GM11168 (cell line): ENCODE measurements around the gene TNRC6B.
"Not testable (repeated sequence)": the region's sequence is repeated elsewhere in the genome, so short reads cannot be mapped to it uniquely, and the experiment has no call there.

Experiments used
- in situ Hi-C: fragments of 300-500 bp; cut with MboI; formaldehyde crosslinking; loops from one replicate; pipeline ENCODE4 v1.12.0; 2022; ENCODE audit warnings: low sequenced_read_pairs; ENCODE audit not compliant: unreplicated experiment

TNRC6B gene

GRCh38 chr22:40271440-40271839 lies 93.7 kb downstream of the TNRC6B start:
- in situ Hi-C loops, result no loop called here

- in situ Hi-C loops, result no loop called here
Observed at GRCh38 chr22:40273319-40273718, 95.6 kb downstream of the TNRC6B start.

DNA sequence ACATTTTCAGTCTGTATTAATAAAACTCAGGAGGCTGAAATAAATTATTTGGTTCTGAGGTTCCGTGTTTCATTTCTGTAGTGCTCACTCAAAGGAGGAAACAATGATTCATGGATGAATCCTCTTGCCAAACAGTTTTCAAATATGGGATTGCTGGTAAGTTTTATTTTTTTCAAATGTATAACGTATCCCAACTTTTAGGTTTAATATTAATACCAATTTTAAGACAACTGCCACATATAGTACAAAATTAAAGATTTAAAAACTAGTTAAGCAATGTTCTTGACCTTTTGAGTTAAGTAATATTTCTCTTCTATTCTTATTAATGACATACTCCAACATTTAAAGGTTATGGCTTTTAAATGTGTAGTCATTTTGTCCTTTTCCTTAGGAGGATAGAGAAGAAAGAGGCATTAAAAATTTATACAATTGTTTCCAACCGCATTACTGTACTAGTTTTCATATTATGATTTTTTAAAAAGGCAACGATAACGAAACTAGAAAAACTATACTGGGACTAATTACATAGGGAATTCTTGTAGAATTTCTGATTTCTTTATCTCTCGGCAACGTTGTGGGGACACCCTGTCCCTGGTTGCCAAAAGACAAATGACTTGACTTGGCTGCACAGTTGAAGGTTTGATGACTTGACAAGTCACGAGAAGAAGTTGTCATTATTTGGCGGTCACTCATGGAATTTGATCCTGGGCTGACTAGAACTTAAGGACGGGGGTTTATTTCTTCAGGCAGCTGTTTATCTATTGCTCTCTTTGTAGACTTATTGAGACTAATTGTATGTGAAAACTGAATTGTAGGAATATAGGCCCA lies 99.5 kb downstream of the TNRC6B start:
- in situ Hi-C loops, result no loop called here

- in situ Hi-C loops, result no loop called here
Observed at GRCh38 chr22:40279017-40279416, 101.3 kb downstream of the TNRC6B start.

DNA sequence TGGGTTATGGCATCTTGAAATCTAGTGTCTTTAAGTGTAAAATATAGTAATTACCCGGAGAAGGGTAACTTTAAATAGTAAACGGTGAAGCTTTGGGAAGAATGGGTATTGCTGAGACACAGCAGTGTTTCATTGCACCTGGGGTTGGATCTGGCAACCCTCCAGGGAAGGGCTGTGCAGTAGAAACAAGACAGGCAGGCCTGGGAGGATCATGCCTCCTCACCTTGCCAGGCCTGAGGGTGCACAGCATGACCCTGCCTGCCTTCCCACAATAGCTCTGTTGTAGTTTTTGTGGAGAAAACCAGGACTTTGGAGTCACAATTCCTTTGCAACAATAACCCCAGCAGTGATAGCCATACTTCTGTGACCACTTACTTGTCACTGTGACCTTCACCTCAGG lies 104.0 kb downstream of the TNRC6B start:
- in situ Hi-C loops, result no loop called here

DNA sequence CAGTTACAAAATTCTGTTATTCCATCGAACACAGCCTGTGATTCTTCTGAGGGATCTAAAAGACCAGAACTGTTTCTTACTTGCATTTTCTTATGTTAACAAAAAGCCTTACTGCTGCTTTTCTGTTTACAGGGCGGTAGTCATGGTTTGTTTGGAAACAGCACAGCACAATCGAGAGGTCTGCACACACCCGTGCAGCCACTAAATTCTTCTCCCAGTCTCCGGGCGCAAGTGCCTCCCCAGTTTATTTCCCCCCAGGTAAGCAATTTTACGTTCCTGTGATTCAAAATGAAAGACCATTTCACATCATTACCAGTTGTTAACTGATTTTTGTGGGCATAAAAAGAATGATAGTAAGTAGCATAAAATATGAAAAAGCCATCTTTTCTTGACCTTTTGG lies 107.8 kb downstream of the TNRC6B start:
- in situ Hi-C loops, result no loop called here

DNA sequence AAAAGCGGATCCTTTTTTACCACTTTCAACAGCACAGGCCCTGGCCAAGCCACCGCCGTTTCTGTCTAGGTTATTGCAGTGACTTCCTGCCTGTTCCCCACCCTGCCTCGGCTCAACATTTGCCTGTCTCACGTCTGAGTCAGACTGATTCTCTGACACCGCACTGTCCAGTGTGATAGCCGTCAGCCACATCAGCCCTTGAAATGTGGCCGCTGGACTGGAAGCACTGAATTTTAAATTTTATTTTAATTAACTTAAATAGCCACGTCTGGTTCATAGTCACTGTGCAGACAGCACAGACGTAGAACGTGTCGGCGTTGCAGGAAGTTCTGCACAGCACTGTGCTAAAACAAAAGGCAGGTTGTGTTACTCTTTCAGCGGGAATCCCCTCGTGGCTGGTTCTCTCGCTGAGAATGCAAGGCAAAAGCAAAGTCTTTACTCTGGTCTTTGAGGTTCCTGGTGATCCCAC lies 112.3 kb downstream of the TNRC6B start:
- in situ Hi-C loops, result no loop called here

DNA sequence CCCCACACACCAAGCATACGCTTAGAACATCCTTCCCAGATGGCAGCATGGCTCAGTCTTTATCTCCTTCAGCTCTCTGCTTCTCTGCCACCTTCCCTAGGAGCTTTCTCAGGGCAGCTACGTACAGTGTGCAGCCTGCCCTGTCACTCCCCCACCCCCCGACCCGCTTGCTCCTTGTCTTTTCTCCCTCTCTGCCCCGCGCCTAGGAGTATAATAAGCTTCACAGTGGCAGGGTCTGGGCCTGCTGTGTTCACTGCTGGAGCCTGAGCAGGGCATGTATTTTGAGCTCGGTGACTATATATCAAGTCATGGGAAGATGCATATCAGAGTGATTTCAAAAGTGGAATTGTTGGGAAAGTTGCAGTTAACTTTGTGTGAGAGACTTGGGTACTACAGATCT lies 112.8 kb downstream of the TNRC6B start:
- in situ Hi-C loops, result no loop called here

DNA sequence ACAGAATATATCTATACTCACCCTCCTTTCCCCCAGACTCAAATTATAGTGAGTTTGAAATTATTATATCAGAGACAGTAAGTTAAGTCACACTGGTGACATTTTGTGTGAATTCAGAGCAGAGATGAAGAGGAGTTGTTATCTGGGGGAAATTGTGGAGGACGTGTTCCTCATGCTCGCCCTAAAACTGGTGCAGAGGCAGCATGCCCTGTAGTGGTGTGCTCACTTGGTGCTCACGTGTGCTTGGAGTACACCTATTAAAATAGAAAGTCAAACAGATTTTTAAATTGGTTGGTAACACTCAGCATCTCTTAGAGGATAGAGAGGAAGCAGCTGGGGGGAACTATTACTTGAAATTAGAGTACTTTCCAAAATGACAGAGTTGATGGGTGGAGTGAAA lies 117.0 kb downstream of the TNRC6B start:
- in situ Hi-C loops, result no loop called here

DNA sequence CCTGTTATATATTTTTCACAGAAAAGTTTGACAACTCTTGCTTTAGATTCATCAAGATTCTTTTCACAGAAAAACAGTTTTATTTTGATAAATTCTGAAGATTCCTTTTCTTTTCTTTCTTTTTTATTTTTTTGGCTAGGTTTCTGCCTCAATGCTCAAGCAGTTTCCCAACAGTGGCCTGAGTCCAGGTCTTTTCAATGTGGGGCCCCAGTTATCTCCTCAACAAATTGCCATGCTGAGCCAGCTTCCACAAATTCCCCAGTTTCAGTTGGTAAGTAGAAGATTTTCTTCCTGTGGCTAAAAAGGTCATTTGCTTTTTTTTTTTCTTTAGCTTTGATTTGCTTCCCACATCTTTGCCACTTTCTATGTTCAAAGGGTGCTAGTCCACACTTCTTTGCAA lies 122.6 kb downstream of the TNRC6B start:
- in situ Hi-C loops, result no loop called here

GRCh38 chr22:40300884-40301672 lies 123.4 kb downstream of the TNRC6B start:
- in situ Hi-C loops, result no loop called here

GRCh38 chr22:40302149-40302548 lies 124.4 kb downstream of the TNRC6B start:
- in situ Hi-C loops, result no loop called here

DNA sequence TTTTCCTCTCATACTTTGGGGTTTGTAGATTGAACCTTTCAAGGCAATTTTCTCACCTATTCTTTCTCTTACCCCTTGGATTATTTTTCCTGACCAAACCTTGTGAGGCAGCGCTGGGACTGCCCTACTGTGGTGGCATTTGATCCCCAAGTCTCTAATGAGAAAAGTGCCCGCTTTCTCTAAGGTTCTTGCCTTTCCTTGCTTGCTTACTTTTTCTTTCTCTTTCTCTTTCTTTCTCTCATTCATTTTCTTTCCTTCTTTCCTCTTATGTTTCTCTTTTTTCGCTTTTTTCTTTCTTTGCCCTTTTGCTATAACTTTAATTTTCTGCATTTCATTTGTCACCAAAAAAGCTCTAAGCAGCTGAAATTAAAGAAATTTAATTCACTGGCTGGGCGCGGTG lies 127.9 kb downstream of the TNRC6B start:
- in situ Hi-C loops, result no loop called here

DNA sequence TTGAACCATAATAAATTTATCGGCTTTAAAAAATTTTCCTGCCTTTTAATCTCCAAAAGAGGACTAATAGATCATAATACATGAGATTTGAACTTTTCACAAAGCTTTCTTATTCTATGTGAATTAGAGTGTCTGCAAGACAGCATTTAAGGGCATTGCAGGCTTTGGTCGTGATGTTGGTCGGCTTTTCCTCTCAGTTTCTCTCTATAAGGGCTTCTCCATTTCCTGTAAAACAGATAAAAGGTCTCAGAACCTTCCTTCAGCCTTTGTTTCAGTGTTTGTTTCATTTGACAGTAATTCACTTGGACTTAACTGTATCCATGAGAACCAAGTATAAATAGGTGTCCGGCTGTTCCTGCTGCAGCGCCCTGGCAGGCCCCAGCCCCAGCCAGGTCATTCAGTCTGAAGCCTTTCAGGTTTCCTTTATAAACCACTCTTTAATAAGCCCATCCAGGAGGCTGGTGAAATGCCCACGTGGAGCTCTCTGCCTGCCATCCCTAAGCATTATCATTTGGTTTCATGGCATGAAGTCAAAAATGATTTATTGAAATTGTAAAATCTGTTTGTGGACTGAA lies 131.4 kb downstream of the TNRC6B start:
- in situ Hi-C loops, result no loop called here

DNA sequence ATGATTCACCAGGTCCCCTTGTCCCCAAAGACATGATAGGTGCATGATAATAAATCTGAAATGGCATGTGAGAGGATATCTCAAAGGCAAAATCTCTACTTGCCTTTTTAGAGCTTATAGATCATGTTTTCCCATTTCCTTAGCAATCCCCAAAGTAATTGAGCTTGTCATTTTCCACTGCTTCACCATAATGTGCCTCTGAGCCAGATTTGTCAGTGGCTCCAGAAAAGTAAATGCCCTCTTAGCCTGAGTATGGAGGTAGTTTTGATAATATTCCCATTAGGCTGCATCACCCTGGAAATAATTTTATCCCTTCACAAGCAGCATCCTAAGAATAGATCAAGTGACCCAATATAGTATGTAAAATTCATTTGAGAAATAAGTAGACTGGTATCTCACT lies 131.9 kb downstream of the TNRC6B start:
- in situ Hi-C loops, result no loop called here

GRCh38 chr22:40310081-40310767 lies 132.5 kb downstream of the TNRC6B start:
- in situ Hi-C loops, result no loop called here

GRCh38 chr22:40310768-40311120 lies 133.0 kb downstream of the TNRC6B start:
- in situ Hi-C loops, result no loop called here

DNA sequence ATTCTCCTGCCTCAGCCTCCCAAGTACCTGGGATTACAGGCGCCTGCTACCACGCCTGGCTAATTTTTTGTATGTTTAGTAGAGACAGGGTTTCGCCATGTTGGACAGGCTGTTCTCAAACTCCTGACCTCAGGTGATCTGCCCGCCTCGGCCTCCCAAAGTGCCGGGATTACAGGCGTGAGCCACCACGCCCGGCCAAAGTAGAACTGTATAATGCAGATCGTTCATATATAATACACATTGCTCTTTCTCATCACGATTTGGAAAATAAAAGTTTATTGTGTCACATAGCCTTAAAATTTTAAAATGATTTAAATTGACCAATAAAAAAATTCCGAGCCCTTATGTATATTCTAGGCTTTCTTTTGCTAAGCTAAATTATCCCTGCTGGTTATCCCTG lies 133.9 kb downstream of the TNRC6B start:
- in situ Hi-C loops, result not testable (repeated sequence)

GRCh38 chr22:40312050-40312449 lies 134.3 kb downstream of the TNRC6B start:
- in situ Hi-C loops, result no loop called here

DNA sequence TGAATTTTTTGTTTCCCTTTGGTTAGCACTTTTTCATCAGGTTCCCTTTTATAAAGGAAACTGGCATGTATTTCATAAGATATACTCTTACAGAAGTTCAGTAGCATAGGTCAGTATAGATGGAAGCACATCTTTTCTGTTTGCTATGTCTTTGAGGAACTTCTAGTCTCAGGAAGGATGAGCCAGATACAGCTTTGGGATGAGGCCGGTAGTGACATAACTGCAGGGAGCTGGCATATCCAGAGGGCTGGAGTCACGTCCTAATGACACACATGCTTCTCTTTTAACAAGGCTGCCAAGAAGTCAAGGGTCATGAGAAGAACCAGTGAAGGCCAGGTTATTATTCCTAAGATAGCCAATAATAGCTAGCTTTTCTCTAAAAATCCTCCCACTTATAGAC lies 135.3 kb downstream of the TNRC6B start:
- in situ Hi-C loops, result no loop called here

GRCh38 chr22:40314041-40314440 lies 136.3 kb downstream of the TNRC6B start:
- in situ Hi-C loops, result no loop called here
